CD4-positive, alpha-beta T cell treated with Interleukin-12 subunit alpha and Interleukin-12 subunit beta, for 1 hour (primary cell): Measurements from ENCODE around the gene HDAC9.
"Not testable (repeated sequence)": the region's sequence is repeated elsewhere in the genome, so short reads cannot be mapped to it uniquely, and the experiment has no call there.

Experiments used
- DNase-seq: peaks from one replicate; pipeline ENCODE4 v3.0.0-alpha.2; 2020

The HDAC9 gene

GRCh38 chr7:18905316-18905943, 409.9 kb downstream of the HDAC9 start:
- DNase-seq: no peak

- DNase-seq: no peak
Measured at GRCh38 chr7:18906901-18907300, 411.4 kb downstream of the HDAC9 start.

GRCh38 chr7:18913106-18913505, 417.6 kb downstream of the HDAC9 start:
- DNase-seq: no peak

GRCh38 chr7:18916826-18917225, 421.3 kb downstream of the HDAC9 start:
- DNase-seq: no peak

- DNase-seq: no peak
Measured at GRCh38 chr7:18927134-18927533, 431.6 kb downstream of the HDAC9 start.

GRCh38 chr7:18936265-18936664, 440.7 kb downstream of the HDAC9 start:
- no peak for DNase-seq

GRCh38 chr7:18939771-18940592, 444.4 kb downstream of the HDAC9 start:
- no peak for DNase-seq

- DNase-seq: no peak
Measured at GRCh38 chr7:18940593-18941134, 445.1 kb downstream of the HDAC9 start.

GRCh38 chr7:18941207-18941606, 445.7 kb downstream of the HDAC9 start:
- no peak for DNase-seq

- no peak for DNase-seq
Measured at GRCh38 chr7:18948521-18948920, 453.0 kb downstream of the HDAC9 start.

GRCh38 chr7:18952846-18953245, 457.3 kb downstream of the HDAC9 start:
- DNase-seq: no peak

- DNase-seq: no peak
Measured at GRCh38 chr7:18958627-18959026, 463.1 kb downstream of the HDAC9 start.

GRCh38 chr7:18960725-18961124, 465.2 kb downstream of the HDAC9 start:
- no peak for DNase-seq

GRCh38 chr7:18962031-18962430, 466.5 kb downstream of the HDAC9 start:
- DNase-seq: no peak

- no peak for DNase-seq
Measured at GRCh38 chr7:18965657-18966056, 470.1 kb downstream of the HDAC9 start.

GRCh38 chr7:18967755-18968154, 472.2 kb downstream of the HDAC9 start:
- not testable (repeated sequence) for DNase-seq

- DNase-seq: no peak
Measured at GRCh38 chr7:18971839-18972238, 476.3 kb downstream of the HDAC9 start.

GRCh38 chr7:18974803-18975202, 479.3 kb downstream of the HDAC9 start:
- no peak for DNase-seq

- DNase-seq: no peak
Measured at GRCh38 chr7:18975276-18975675, 479.7 kb downstream of the HDAC9 start.

GRCh38 chr7:18975689-18976280, 480.2 kb downstream of the HDAC9 start:
- no peak for DNase-seq

- no peak for DNase-seq
Measured at GRCh38 chr7:18976715-18977471, 481.3 kb downstream of the HDAC9 start.

GRCh38 chr7:18978108-18978495, 482.6 kb downstream of the HDAC9 start:
- DNase-seq: no peak

GRCh38 chr7:18990700-18991099, 495.2 kb downstream of the HDAC9 start:
- DNase-seq: not testable (repeated sequence)
